Measurements from ENCODE around the gene PKDREJ. TPM values are rescaled to one million over a fixed set of nuclear protein-coding genes. Genes with fewer than 3 reads are reported as not detected.
"Not testable (repeated sequence)": the region's sequence is repeated elsewhere in the genome, so short reads cannot be mapped to it uniquely, and the experiment has no call there.

Gene PKDREJ
- total RNA-seq, 2 experiments from 2014 or later: not detected

DNA sequence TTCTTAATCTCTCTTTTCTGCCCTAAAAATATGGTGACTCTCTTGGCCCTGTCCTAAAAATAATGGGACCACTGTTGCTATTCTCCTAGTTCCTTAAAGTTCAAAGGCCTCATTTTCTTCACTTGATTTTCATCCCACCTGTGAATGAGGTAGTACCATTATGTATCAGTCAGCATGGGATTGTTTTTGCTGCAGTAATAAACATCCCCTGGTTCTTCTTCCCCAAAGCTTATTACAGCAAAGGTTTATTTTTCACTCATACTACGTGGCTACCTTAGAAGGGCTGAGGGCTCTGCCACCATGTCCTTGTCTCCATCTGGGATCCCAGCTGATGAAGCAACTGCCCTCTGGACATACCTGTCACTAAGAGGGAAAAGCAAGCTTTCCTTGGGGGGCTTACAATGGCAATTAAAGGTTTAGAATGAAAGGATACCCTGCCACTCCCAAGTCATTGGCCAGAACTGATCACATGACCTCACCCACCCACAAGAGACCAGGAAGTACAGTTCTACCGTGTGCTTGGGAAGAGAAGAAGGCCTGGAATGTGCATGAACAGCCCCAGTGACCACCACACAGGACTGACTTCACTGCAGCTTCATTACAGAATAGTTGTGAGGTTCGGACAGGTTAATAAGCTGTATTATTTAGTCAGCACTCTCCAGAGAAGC, 12.4 kb upstream of the PKDREJ start:
- ChIA-PET POLR2A (interaction anchor here (0.9 to 1.0 kb wide), 2 partner anchors 8 to 12 kb away, joined by 3 to 7 read pairs; no protein-coding TSS in a partner anchor), CTCF (interaction anchor here (1.0 kb wide), 1 partner anchor 20 kb away, joined by 3 read pairs; no protein-coding TSS in a partner anchor)
- Mint-ChIP-seq H3K4me1 (ENCODE audit: low read depth) (peaks cover 16% of the 10 kb centered on the region), H3K36me3 (ENCODE audit: low read depth) (peaks cover 40% of the 10 kb centered on the region), H3K4me3 (no peak overlapping the region), H3K27ac (no peak overlapping the region), H3K9me3 (ENCODE audit: insufficient read depth) (no peaks in the 10 kb centered on the region), H3K27me3 (ENCODE audit: low read depth) (no peaks in the 10 kb centered on the region)
- DNase-seq: no peak
- ATAC-seq: no peak

DNA sequence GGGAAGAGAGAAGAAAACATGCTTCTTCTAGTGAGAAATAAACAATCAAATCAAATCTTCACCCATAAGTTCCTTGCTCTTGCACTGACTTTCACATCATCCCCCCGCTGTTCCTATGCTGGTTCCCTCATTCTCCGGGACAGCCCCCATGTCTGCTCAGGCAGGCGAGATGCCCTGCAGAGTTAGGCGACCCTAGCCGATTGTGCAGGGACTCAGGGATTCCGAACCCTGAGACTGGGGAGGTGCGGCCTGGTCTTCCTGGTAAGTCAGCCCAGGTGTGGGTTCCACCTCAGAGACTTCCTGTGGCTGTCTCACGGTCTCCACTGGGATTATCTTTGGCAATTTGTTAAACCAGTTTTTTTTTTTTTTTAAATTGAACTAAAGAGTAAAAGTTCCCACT, 11.2 kb upstream of the PKDREJ start:
- H3K27me3 Mint-ChIP-seq (ENCODE audit: low read depth): no peaks in the 10 kb centered on the region
- H3K4me3 Mint-ChIP-seq: no peak overlapping the region
- H3K9me3 Mint-ChIP-seq (ENCODE audit: insufficient read depth): no peaks in the 10 kb centered on the region
- no peak overlapping the region for H3K27ac Mint-ChIP-seq
- peaks cover 19% of the 10 kb centered on the region for H3K4me1 Mint-ChIP-seq (ENCODE audit: low read depth)
- POLR2A ChIA-PET: no interaction called here
- DNase-seq (no peak), ATAC-seq (no peak)
- peaks cover 39% of the 10 kb centered on the region for H3K36me3 Mint-ChIP-seq (ENCODE audit: low read depth)
- CTCF ChIA-PET: no interaction called here

DNA sequence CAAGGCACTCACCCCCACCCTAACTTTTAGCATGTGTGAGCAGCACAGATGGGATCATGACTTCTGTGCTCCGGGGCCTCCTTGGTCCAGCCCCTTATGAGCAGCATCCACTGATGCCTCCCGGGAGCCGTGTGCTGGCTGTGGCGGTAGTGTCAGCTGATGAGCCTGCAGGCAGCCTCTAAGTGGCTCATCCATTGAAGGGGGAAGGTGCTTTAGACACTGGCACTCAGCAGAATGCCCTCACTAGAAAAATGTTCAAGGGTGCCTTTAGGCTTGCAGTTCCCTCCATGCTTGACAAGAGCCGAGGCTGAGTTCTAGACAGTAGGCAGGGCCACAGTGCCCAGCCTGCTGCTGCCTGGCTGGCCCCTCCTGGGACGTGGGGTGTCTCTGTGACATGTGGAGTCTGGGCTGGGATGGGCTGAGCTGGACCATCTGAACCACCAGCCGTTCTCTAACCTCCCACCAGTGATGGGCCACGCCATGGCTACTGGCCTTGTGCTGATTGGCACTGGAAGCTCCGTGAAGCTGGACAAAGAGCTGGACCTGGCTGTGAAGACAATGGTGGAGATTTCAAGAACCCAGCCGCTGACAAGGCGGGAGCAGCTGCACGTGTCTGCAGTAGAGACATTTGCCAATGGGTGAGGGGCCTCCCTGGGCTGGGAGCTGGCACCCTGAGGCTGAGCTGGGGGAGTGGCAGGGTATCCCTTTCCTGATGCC, 10.4 kb upstream of the PKDREJ start:
- no peak for ATAC-seq

DNA sequence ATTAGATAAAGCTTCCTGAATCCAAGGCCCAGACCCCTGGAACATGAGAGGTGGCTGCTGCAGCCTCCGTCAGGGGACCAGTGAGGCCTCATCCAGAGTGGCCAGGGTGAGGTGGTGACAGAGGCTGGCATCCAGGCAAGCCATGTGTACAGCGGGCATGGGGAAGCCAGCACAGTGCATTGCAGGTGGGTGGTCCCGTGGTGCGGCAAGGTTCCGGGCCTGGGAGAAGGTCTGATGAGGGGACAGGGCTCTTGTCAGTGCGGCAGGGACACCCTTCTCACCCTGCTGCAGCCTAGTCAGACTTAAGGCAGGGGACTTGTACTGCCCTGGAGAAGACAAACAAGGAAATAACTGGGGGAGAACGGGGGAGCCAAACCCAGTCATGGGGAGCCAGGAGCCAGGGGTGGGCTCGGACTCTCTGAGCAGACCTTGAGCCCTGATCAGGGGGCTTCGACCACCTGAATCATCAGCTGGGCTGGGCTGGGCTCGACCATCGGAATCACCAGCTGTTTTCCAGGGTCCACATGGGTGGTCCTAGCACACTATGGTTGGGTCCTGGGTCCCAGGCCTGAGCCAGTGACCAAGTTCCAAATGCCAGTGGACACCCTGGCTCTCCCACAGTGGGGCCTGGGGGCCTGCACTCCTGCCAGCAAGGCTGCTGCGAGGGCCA, 9.8 kb upstream of the PKDREJ start:
- peaks cover 28% of the 10 kb centered on the region for H3K4me1 Mint-ChIP-seq (ENCODE audit: low read depth)
- H3K27me3 Mint-ChIP-seq (ENCODE audit: low read depth): no peaks in the 10 kb centered on the region
- peaks cover 32% of the 10 kb centered on the region for H3K36me3 Mint-ChIP-seq (ENCODE audit: low read depth)
- H3K4me3 Mint-ChIP-seq: no peak overlapping the region
- H3K27ac Mint-ChIP-seq: no peak overlapping the region
- CTCF ChIA-PET: no interaction called here
- no peaks in the 10 kb centered on the region for H3K9me3 Mint-ChIP-seq (ENCODE audit: insufficient read depth)
- ATAC-seq (no peak), DNase-seq (no peak)
- POLR2A ChIA-PET: no interaction called here

More for the DNA sequence above, 10.4 kb upstream of the PKDREJ start:
- no peaks in the 10 kb centered on the region for H3K27me3 Mint-ChIP-seq (ENCODE audit: low read depth)
- CTCF ChIA-PET: no interaction called here
- H3K27ac Mint-ChIP-seq: no peak overlapping the region
- POLR2A ChIA-PET: no interaction called here
- H3K36me3 Mint-ChIP-seq (ENCODE audit: low read depth): peaks cover 34% of the 10 kb centered on the region
- H3K9me3 Mint-ChIP-seq (ENCODE audit: insufficient read depth): no peaks in the 10 kb centered on the region
- DNase-seq: no peak
- H3K4me3 Mint-ChIP-seq: no peak overlapping the region
- peaks cover 25% of the 10 kb centered on the region for H3K4me1 Mint-ChIP-seq (ENCODE audit: low read depth)

DNA sequence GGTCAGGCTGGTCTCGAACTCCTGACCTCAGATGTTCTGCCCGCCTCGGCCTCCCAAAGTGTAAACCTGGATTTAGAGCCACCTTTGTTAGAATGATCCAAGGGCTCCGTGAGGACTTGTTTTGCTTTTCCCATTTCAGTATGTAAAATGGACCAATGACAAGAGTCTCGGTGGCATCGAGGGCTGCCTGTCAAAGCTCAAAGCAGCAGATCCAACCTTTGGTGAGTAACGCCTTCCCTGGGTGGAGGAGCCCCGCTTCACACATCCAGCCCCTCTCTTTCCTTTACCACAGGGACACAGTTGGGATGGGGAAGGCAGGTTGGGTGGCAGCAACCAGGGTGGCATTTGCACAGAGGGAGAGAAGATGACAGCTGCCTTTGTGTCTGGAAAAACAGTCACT, 9.1 kb upstream of the PKDREJ start:
- ChIA-PET CTCF (no interaction called here), POLR2A (no interaction called here)
- Mint-ChIP-seq H3K27me3 (ENCODE audit: low read depth) (peaks cover 3% of the 10 kb centered on the region), H3K9me3 (ENCODE audit: insufficient read depth) (no peaks in the 10 kb centered on the region), H3K27ac (no peak overlapping the region), H3K4me1 (ENCODE audit: low read depth) (peaks cover 33% of the 10 kb centered on the region), H3K36me3 (ENCODE audit: low read depth) (peaks cover 34% of the 10 kb centered on the region), H3K4me3 (no peak overlapping the region)
- no peak for DNase-seq
- ATAC-seq: no peak

DNA sequence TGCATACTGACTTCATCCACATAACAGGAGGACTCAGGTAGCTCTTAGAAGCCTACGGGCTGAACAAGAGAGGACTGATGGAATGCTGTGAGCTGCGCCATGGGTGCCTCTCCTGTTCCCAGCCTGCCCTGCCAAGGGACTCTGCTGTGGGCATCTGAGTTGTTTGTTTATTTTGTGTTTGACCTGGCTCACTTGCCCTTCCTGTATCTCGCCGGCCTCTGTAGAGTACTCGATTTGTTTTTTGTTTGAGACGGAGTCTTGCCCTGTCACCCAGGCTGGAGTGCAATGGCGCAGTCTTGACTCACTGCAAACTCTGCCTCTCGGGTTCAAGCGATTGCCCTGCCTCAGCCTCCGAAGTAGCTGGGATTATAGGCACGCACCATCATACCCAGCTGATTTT, 6.4 kb upstream of the PKDREJ start:
- Mint-ChIP-seq H3K9me3 (ENCODE audit: insufficient read depth) (peaks cover 10% of the 10 kb centered on the region), H3K4me1 (ENCODE audit: low read depth) (peaks cover 26% of the 10 kb centered on the region), H3K27ac (no peak overlapping the region), H3K4me3 (peak overlapping the region; percentile 86), H3K36me3 (ENCODE audit: low read depth) (peaks cover 21% of the 10 kb centered on the region), H3K27me3 (ENCODE audit: low read depth) (peaks cover 14% of the 10 kb centered on the region)
- CTCF ChIA-PET: interaction anchor here (0.8 kb wide), 1 partner anchor 118 kb away, joined by 4 read pairs; no protein-coding TSS in a partner anchor
- DNase-seq: no peak
- ATAC-seq: no peak
- POLR2A ChIA-PET: interaction anchor here (1.0 to 1.5 kb wide), 2 partner anchors 13 to 19 kb away, joined by 3 to 4 read pairs; partner anchors contain the start of gene CDPF1

DNA sequence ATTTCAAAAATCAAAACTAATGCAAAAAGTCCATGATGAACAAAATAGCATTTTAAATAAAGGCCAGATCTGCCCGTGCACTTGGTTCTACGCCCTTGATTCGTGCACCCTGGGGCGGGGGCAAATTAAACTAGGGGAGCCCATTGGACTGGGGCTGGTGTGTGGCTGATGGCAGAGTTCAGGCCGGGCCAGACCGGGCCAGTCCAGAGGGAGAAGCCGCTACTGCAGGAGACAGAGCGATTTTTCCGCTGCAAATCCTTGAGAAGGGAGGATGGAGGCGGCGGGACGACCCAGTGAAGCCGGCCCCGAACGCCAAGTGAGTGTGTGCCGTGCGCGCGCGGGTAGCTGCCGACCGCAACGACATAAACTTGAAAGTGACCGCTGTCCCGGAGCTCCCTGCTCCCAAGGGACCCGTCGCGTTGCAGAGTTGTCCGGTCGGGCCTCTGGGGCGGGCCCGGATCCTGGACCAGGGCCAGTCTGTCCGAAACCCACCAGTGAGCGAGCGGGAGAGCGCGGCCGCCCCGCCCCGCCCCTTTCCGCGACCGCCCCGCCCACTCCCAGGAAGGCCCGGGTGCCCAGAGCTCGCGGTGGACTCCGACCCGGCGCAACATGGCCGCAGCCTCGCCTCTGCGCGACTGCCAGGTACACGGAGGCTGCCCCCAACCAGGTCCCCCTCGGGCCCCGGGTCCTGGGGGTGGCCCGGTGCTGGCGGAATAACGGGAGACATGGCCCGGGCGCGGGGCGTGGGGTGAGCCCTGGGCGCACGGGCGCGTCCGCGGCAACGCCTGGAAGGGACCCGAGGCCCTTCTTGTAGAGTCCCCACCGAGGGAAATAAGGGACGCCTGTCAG, 4.5 kb upstream of the PKDREJ start, which contains the start of gene TTC38:
Gene TTC38, plus strand, starts transcription at position 578 of the 849 bp plus-strand sequence. Its CDS starts 32 bp downstream, at position 610.
- Mint-ChIP-seq H3K36me3 (ENCODE audit: low read depth) (peaks cover 20% of the 10 kb centered on the region), H3K4me1 (ENCODE audit: low read depth) (peaks cover 23% of the 10 kb centered on the region), H3K27ac (peak within 1 kb of the TSS; percentile 80), H3K9me3 (ENCODE audit: insufficient read depth) (peaks cover 19% of the 10 kb centered on the region), H3K4me3 (peak within 1 kb of the TSS; percentile 86), H3K27me3 (ENCODE audit: low read depth) (peaks cover 27% of the 10 kb centered on the region)
- ChIA-PET POLR2A (interaction anchor here (0.6 to 1.8 kb wide), 6 partner anchors 8 to 481 kb away, joined by 3 to 8 read pairs (median 4); partner anchors contain the start of genes CDPF1, GTSE1 and TRMU), CTCF (interaction anchor here (1.1 to 1.4 kb wide), 4 partner anchors 9 to 100 kb away, joined by 3 to 5 read pairs (median 4); partner anchors contain the start of gene CDPF1)
- ATAC-seq (peak; percentile 94), DNase-seq (peak; percentile 59)

DNA sequence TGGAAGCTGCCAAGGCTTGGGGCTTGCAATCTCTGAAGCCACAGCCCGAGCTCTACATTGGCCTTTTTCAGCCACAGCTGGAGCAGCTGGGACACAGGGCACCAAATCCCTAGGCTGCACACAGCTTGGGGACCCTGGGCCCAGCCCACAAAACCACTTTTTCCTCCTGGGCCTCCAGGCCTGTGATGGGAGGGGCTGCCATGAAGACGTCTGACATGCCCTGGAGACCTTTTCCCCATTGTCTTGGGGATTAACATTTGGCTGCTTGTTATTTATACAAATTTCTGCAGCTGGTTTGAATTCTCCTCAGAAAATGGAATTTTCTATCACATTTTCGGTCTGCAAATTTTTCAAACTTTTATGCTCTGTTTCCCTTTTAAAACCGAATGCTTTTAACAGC, 2.5 kb upstream of the PKDREJ start:
- H3K27ac Mint-ChIP-seq, DNase-seq, ATAC-seq, CTCF ChIA-PET, H3K4me3 Mint-ChIP-seq: not testable (repeated sequence)
- peaks cover 28% of the 10 kb centered on the region for H3K4me1 Mint-ChIP-seq (ENCODE audit: low read depth)
- H3K27me3 Mint-ChIP-seq (ENCODE audit: low read depth): peaks cover 47% of the 10 kb centered on the region
- H3K9me3 Mint-ChIP-seq (ENCODE audit: insufficient read depth): peaks cover 19% of the 10 kb centered on the region
- peaks cover 27% of the 10 kb centered on the region for H3K36me3 Mint-ChIP-seq (ENCODE audit: low read depth)
- POLR2A ChIA-PET: interaction anchor here (0.6 kb wide), 1 partner anchor 16 kb away, joined by 3 read pairs; no protein-coding TSS in a partner anchor

DNA sequence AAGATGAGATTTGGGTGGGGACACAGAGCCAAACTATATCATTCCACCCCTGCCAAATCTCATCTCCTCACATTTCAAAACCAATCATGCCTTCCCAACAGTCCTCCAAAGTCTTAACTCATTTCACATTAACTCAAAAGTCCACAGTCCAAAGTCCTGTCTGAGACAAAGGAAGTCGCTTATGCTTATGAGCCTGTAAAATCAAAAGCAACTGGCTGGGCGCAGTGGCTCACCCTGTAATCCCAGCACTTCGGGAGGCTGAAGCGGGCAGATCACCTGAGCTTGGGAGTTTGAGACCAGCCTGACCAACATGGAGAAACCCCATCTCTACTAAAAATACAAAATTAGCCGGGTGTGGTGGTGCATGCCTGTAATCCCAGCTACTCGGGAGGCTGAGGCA, 1.4 kb upstream of the PKDREJ start:
- peaks cover 58% of the 10 kb centered on the region for H3K27me3 Mint-ChIP-seq (ENCODE audit: low read depth)
- peaks cover 27% of the 10 kb centered on the region for H3K36me3 Mint-ChIP-seq (ENCODE audit: low read depth)
- ATAC-seq, H3K27ac Mint-ChIP-seq, CTCF ChIA-PET, H3K4me3 Mint-ChIP-seq, DNase-seq, POLR2A ChIA-PET: not testable (repeated sequence)
- peaks cover 19% of the 10 kb centered on the region for H3K9me3 Mint-ChIP-seq (ENCODE audit: insufficient read depth)
- H3K4me1 Mint-ChIP-seq (ENCODE audit: low read depth): peaks cover 22% of the 10 kb centered on the region

DNA sequence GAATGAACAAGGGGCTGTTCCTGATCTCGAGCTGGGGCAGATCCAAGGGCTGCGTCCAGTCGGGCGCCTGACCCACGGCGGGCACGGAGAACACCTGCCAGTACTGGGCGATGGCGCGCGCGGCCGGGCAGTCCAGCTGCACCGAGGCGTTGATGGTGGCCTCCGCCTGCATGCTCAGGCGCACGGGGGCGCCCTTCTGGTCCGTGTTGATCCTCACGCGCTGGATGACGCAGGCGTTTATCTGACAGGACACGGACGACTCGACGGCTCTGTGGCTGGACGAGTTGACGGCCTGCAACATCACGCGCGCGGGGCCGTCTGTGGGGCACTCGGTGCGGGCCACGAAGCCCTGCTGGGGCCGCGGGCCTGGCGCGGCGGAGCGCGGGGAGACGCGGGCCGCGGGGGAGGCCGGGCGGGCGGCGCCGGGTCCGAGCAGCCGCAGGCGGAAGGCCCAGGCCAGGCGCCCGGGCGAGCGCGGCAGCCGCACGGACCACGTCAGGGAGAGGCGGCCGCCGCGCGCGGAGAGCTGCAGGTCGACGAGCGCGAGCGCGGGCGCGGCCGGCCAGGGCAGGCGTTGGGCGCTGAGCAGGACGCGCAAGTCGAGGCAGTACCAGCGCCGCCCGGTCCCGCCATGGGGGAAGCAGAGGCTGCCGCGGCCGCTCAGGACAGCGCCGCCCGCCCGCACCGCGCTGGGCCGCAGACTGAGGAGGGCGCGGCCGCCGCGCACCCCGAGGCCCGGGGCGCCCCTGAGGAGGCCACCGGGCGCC, 511 bp downstream of the PKDREJ start:
- DNase-seq (peak; percentile 39), ATAC-seq (peak; percentile 72)
- H3K9me3 Mint-ChIP-seq (ENCODE audit: insufficient read depth): peaks cover 19% of the 10 kb centered on the region
- H3K4me1 Mint-ChIP-seq (ENCODE audit: low read depth): peaks cover 11% of the 10 kb centered on the region
- POLR2A ChIA-PET: no interaction called here
- H3K36me3 Mint-ChIP-seq (ENCODE audit: low read depth): peaks cover 24% of the 10 kb centered on the region
- H3K4me3 Mint-ChIP-seq: peak overlapping the region; percentile 12
- CTCF ChIA-PET: no interaction called here
- no peak overlapping the region for H3K27ac Mint-ChIP-seq
- H3K27me3 Mint-ChIP-seq (ENCODE audit: low read depth): peaks cover 75% of the 10 kb centered on the region
